H9 (cell line): ENCODE measurements around the gene NPB. TPM values are rescaled to one million over a fixed set of nuclear protein-coding genes. Genes with fewer than 3 reads are reported as not detected.
A peak's percentile ranks its signal among the peaks of the same experiment; 100 is the strongest.

Experiments used
- DNase-seq: peaks from one replicate; pipeline ENCODE4 v3.0.0-alpha.2; 2017
- H2AFZ ChIP-seq: one replicate; pipeline ENCODE4 v1.6.1; 2013; ENCODE audit warnings: mild to moderate bottlenecking, low read length, control low read depth, moderate library complexity
- H2AK5ac ChIP-seq: 2 replicates; pipeline ENCODE4 v1.6.1; 2013; ENCODE audit warnings: low read length, control low read depth, mixed read lengths; ENCODE audit not compliant: insufficient read length
- H2BK120ac ChIP-seq: one replicate; pipeline ENCODE4 v1.6.1; 2013; ENCODE audit warnings: low read depth, mild to moderate bottlenecking, low read length, control low read depth, inconsistent platforms; ENCODE audit not compliant: poor library complexity, severe bottlenecking
- H2BK12ac ChIP-seq: 2 replicates; pipeline ENCODE4 v1.6.1; 2013; ENCODE audit warnings: low read length, control low read depth, mixed read lengths, low read depth; ENCODE audit not compliant: insufficient read length
- H2BK15ac ChIP-seq: 2 replicates; pipeline ENCODE4 v1.6.1; 2013; ENCODE audit warnings: low read depth, low read length, control low read depth
- H2BK20ac ChIP-seq: one replicate; pipeline ENCODE4 v1.6.1; 2013; ENCODE audit warnings: low read depth, mild to moderate bottlenecking, low read length, control low read depth, inconsistent platforms; ENCODE audit not compliant: poor library complexity, severe bottlenecking
- H2BK5ac ChIP-seq: 2 replicates; pipeline ENCODE4 v1.6.1; 2013; ENCODE audit warnings: low read length, control low read depth, mixed read lengths; ENCODE audit not compliant: insufficient read length
- H3K14ac ChIP-seq: 2 replicates; pipeline ENCODE4 v1.6.1; 2013; ENCODE audit warnings: low read length, control low read depth; ENCODE audit not compliant: insufficient read depth
- H3K18ac ChIP-seq: 2 replicates; pipeline ENCODE4 v1.6.1; 2013; ENCODE audit warnings: low read depth, mild to moderate bottlenecking, mixed read lengths, low read length, control low read depth; ENCODE audit not compliant: insufficient read length
- H3K23ac ChIP-seq: 2 replicates; pipeline ENCODE4 v1.6.1; 2013; ENCODE audit warnings: low read length, control low read depth, mixed read lengths, low read depth; ENCODE audit not compliant: insufficient read length
- H3K23me2 ChIP-seq: 2 replicates; pipeline ENCODE4 v1.6.1; 2013; ENCODE audit warnings: low read depth, mild to moderate bottlenecking, mixed read lengths, low read length, control low read depth; ENCODE audit not compliant: insufficient read length, poor library complexity, severe bottlenecking
- H3K27ac ChIP-seq: 2 replicates; pipeline ENCODE4 v1.5.1; 2013; ENCODE audit warnings: low read length, control low read depth, mixed read lengths, low read depth; ENCODE audit not compliant: insufficient read length
- H3K27me3 ChIP-seq: 2 replicates; pipeline ENCODE4 v1.6.1; 2013; ENCODE audit warnings: low read length, control low read depth, inconsistent platforms; ENCODE audit not compliant: insufficient read depth
- H3K4ac ChIP-seq: 2 replicates; pipeline ENCODE4 v1.6.1; 2013; ENCODE audit warnings: low read depth, mild to moderate bottlenecking, control low read depth, inconsistent platforms, low read length, moderate library complexity
- H3K4me1 ChIP-seq: 2 replicates; pipeline ENCODE4 v1.6.1; 2013; ENCODE audit warnings: low read length, control low read depth, inconsistent platforms; ENCODE audit not compliant: insufficient read depth
- H3K4me2 ChIP-seq: 2 replicates; pipeline ENCODE4 v1.6.1; 2013; ENCODE audit warnings: low read length, control low read depth, mixed read lengths; ENCODE audit not compliant: insufficient read length, insufficient read depth
- H3K56ac ChIP-seq: 2 replicates; pipeline ENCODE4 v1.6.1; 2013; ENCODE audit warnings: low read depth, mild to moderate bottlenecking, mixed read lengths, low read length, control low read depth; ENCODE audit not compliant: insufficient read length
- H3K79me1 ChIP-seq: 2 replicates; pipeline ENCODE4 v1.6.1; 2013; ENCODE audit warnings: low read depth, mild to moderate bottlenecking, moderate library complexity, low read length, control low read depth, inconsistent platforms; ENCODE audit not compliant: insufficient read depth, poor library complexity, severe bottlenecking
- H3K79me2 ChIP-seq: 2 replicates; pipeline ENCODE4 v1.6.1; 2013; ENCODE audit warnings: low read length, control low read depth, inconsistent platforms; ENCODE audit not compliant: insufficient read depth
- H3K9ac ChIP-seq: 2 replicates; pipeline ENCODE4 v1.6.1; 2013; ENCODE audit warnings: low read length, control low read depth, mixed read lengths; ENCODE audit not compliant: insufficient read length; ENCODE audit errors: extremely low read depth
- H3K9me3 ChIP-seq: one replicate; pipeline ENCODE4 v1.6.1; 2013; ENCODE audit warnings: low read depth, low read length, inconsistent platforms; ENCODE audit not compliant: control insufficient read depth
- H3T11ph ChIP-seq: one replicate; pipeline ENCODE4 v1.6.1; 2013; ENCODE audit warnings: mild to moderate bottlenecking, low read length, control low read depth, inconsistent platforms
- H4K20me1 ChIP-seq: one replicate; pipeline ENCODE4 v1.6.1; 2013; ENCODE audit not compliant: control insufficient read depth, insufficient read length, insufficient read depth
- H4K5ac ChIP-seq: 2 replicates; pipeline ENCODE4 v1.6.1; 2013; ENCODE audit warnings: low read depth, mild to moderate bottlenecking, mixed read lengths, low read length, control low read depth; ENCODE audit not compliant: insufficient read length
- H4K8ac ChIP-seq: replicated peaks from 2 replicates; pipeline ENCODE4 v1.6.1; 2013; ENCODE audit warnings: low read length, control low read depth, mixed read lengths, low read depth; ENCODE audit not compliant: insufficient read length
- H4K91ac ChIP-seq: 2 replicates; pipeline ENCODE4 v1.6.1; 2013; ENCODE audit warnings: low read depth, mild to moderate bottlenecking, moderate library complexity, mixed read lengths, low read length, control low read depth; ENCODE audit not compliant: insufficient read length
- H3K27ac Mint-ChIP-seq, 3 experiments: 2 replicates in 2 of 3; 3 replicates in 1 of 3; pipeline ENCODE4 v1.8.0; 2020 to 2021; ENCODE audit warnings: mixed read lengths in 3 of 3, mild to moderate bottlenecking in 1 of 3, moderate library complexity in 1 of 3
- H3K27me3 Mint-ChIP-seq: 2 replicates; pipeline ENCODE4 v1.8.0; 2021; ENCODE audit warnings: low read depth, mild to moderate bottlenecking, moderate library complexity, mixed read lengths
- H3K36me3 Mint-ChIP-seq, 3 experiments: 2 replicates in 2 of 3; 3 replicates in 1 of 3; pipeline ENCODE4 v1.8.0; 2020 to 2021; ENCODE audit warnings: low read depth in 3 of 3, mixed read lengths in 3 of 3; ENCODE audit not compliant: insufficient read depth in 1 of 3
- H3K4me1 Mint-ChIP-seq, 2 experiments: 2 replicates each; pipeline ENCODE4 v1.8.0; 2020; ENCODE audit warnings: mixed read lengths in 2 of 2
- H3K4me3 Mint-ChIP-seq, 2 experiments: 2 replicates in 1 of 2; 3 replicates in 1 of 2; pipeline ENCODE4 v1.8.0; 2020 to 2021; ENCODE audit warnings: mild to moderate bottlenecking in 2 of 2, mixed read lengths in 2 of 2, moderate library complexity in 1 of 2
- H3K9me3 Mint-ChIP-seq, 2 experiments: 2 replicates in 1 of 2; 3 replicates in 1 of 2; pipeline ENCODE4 v1.8.0; 2020; ENCODE audit warnings: mild to moderate bottlenecking in 2 of 2, mixed read lengths in 2 of 2, moderate library complexity in 1 of 2
- CTCF ChIP-seq: fragments of 200-600 bp; sonication (generic); conservative IDR thresholded peaks from 3 replicates; pipeline ENCODE4 v1.8.0; 2021; ENCODE audit warnings: antibody characterized with exemption, mild to moderate bottlenecking
- WGBS: extraction: QIAGEN DNeasy Blood & Tissue Kit; methylation state at CpG from one replicate; pipeline ENCODE4 v1.1.7; 2013; ENCODE audit warnings: missing lambda C conversion rate, low lambda C conversion rate, mixed read lengths; ENCODE audit not compliant: insufficient read length; ENCODE audit errors: extremely low coverage; 5-methylcytosine and 5-hydroxymethylcytosine counted together
- total RNA-seq: library from RNA; stranded (reverse); gene quantifications from 2 replicates; pipeline ENCODE4 v1.2.1, GENCODE V29; 2021

The NPB gene
- total RNA-seq, 1 experiment from 2014 or later, result 2.1 TPM

DNA sequence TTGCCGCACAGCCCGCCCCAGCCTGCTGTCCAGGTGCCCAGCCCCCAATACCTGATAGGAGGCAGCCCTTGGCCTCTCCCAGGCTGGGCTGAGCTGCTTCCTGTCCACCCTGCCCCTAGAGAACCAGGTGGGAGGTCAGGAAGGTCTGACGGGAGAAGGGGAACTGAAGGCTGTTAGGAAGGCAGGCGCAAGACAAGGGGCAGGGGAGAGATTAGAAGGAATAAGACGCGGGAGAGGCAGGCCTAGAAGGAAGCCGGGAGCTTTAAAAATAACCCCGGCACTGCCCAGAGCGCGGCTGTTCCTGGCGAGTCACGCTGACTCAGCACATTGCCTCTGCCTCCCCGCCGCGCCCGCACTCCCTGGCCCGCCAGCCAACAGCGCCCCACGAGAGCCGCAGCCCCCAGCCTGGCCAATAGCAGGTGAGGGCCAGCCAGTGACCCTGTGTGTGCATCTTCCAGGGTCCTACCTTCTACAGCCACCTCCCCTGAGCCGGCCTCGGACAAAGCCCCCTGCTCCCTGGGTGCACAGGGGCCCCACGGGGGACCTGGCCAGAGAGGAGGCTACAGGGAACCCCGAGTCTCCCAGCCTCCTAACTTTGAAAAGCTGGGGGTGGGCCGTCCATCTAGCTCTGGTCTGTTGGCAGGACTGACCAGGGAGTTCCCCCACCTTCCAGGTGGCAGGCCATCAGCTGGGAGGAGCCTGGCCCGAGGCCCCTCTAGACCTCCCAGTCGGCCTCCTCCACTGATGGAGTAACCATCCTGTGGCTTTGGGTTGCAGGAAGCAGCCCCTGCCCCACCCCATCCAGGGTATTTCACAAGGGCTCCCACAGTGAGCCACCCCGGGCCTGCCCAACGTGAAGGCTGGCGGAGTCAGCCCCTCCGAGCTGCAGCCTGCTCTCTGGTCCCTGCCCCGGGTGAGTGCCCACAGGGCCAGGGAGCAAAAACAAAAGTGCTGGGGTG is 21.5 kb downstream of the NPB start:
- peaks cover 22% of the 10 kb centered on the region; the same call in 1 of the 2 replicates for H3K79me2 ChIP-seq
- no peak overlapping the region for H2BK20ac ChIP-seq
- H4K91ac ChIP-seq, result no peak overlapping the region
- TF ChIP-seq CTCF, result no peak
- no peaks in the 10 kb centered on the region for H3K9me3 ChIP-seq
- H3T11ph ChIP-seq, result no peak overlapping the region
- no peaks in the 10 kb centered on the region for H3K9me3 Mint-ChIP-seq
- H2AFZ ChIP-seq, result no peak overlapping the region
- peaks cover 5% of the 10 kb centered on the region for H3K79me1 ChIP-seq
- no peak overlapping the region for H3K18ac ChIP-seq
- H3K56ac ChIP-seq, result no peak overlapping the region
- H2AK5ac ChIP-seq, result no peak overlapping the region
- WGBS, result no CpG with 5 or more reads among the region's 32 CpGs
- H2BK12ac ChIP-seq, result no peak overlapping the region
- peak overlapping the region; percentile 97 to 99 (median 98) for H3K27ac Mint-ChIP-seq
- no peak overlapping the region for H2BK5ac ChIP-seq
- no peaks in the 10 kb centered on the region for H4K20me1 ChIP-seq
- H4K5ac ChIP-seq, result no peak overlapping the region
- peaks cover 3% of the 10 kb centered on the region; the same call in 1 of the 2 replicates for H3K4me1 ChIP-seq
- H3K27me3 Mint-ChIP-seq, result peaks cover under 1% of the 10 kb centered on the region; the same call in 1 of the 2 replicates
- no peak overlapping the region for H3K9ac ChIP-seq
- H3K14ac ChIP-seq, result no peak overlapping the region; the same call in 1 of the 2 replicates
- peak overlapping the region; percentile 37 for H3K4me2 ChIP-seq
- no peak overlapping the region for H4K8ac ChIP-seq
- H3K27ac ChIP-seq, result peak overlapping the region; percentile 17
- H2BK120ac ChIP-seq, result no peak overlapping the region
- no peak overlapping the region for H3K4ac ChIP-seq
- peaks cover 33 to 35% of the 10 kb centered on the region in 2 experiments for H3K4me1 Mint-ChIP-seq
- H3K4me3 Mint-ChIP-seq, result peak overlapping the region; percentile 53 to 79
- H2BK15ac ChIP-seq, result no peak overlapping the region
- H3K27me3 ChIP-seq, result no peaks in the 10 kb centered on the region
- H3K36me3 Mint-ChIP-seq, result peaks cover 12 to 33% (median 25%) of the 10 kb centered on the region in 3 experiments; a peak in 6 of 7 replicates
- no peak overlapping the region for H3K23ac ChIP-seq
- DNase-seq, result peak; percentile 84
- peaks cover 11% of the 10 kb centered on the region for H3K23me2 ChIP-seq
